C4-2B (cell line): ENCODE results near the gene BRME1.

Experiments
- ZFX ChIP-seq: fragments of 450-650 bp; IDR thresholded peaks from 2 replicates; pipeline ENCODE4 v1.6.1; 2017
- TF ChIP-seq, protein P1 (sequence below): fragments of 450-650 bp; conservative IDR thresholded peaks from 2 replicates; pipeline ENCODE4 v1.5.1; 2017; ENCODE audit warnings: mild to moderate bottlenecking

- TF ChIP-seq, protein P1, sequence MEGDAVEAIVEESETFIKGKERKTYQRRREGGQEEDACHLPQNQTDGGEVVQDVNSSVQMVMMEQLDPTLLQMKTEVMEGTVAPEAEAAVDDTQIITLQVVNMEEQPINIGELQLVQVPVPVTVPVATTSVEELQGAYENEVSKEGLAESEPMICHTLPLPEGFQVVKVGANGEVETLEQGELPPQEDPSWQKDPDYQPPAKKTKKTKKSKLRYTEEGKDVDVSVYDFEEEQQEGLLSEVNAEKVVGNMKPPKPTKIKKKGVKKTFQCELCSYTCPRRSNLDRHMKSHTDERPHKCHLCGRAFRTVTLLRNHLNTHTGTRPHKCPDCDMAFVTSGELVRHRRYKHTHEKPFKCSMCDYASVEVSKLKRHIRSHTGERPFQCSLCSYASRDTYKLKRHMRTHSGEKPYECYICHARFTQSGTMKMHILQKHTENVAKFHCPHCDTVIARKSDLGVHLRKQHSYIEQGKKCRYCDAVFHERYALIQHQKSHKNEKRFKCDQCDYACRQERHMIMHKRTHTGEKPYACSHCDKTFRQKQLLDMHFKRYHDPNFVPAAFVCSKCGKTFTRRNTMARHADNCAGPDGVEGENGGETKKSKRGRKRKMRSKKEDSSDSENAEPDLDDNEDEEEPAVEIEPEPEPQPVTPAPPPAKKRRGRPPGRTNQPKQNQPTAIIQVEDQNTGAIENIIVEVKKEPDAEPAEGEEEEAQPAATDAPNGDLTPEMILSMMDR, result no peak
- no peak for TF ChIP-seq ZFX
Measured at GRCh38 chr19:13931391-13932148, 25.7 kb upstream of the BRME1 start.
